HepG2 (cell line): Measurements from ENCODE around the gene SP3. TPM values are rescaled to one million over a fixed set of nuclear protein-coding genes. Genes with fewer than 3 reads are reported as not detected.
A peak's percentile ranks its signal among the peaks of the same experiment; 100 is the strongest.

Experiments used
- E2F1 ChIP-seq: sonication (generic); formaldehyde crosslinking; IDR thresholded peaks from 2 replicates; pipeline ENCODE4 v1.5.0; 2020; ENCODE audit warnings: missing genetic modification reagents
- HMG20A ChIP-seq: IDR thresholded peaks from 2 replicates; pipeline ENCODE4 v1.6.1; 2016; ENCODE audit warnings: borderline replicate concordance
- JDP2 ChIP-seq: sonication (generic); formaldehyde crosslinking; IDR thresholded peaks from 2 replicates; pipeline ENCODE4 v1.8.1; 2022; ENCODE audit warnings: missing genetic modification reagents, borderline replicate concordance
- REXO4 ChIP-seq: sonication (generic); formaldehyde crosslinking; IDR thresholded peaks from 2 replicates; pipeline ENCODE4 v1.8.0; 2022; ENCODE audit warnings: missing genetic modification reagents, mild to moderate bottlenecking, borderline replicate concordance
- RXRA ChIP-seq: sonication (generic); formaldehyde crosslinking; IDR thresholded peaks from 2 replicates; pipeline ENCODE4 v1.5.1; 2020; ENCODE audit warnings: missing genetic modification reagents
- SAP130 ChIP-seq: IDR thresholded peaks from 2 replicates; pipeline ENCODE4 v1.6.1; 2016; ENCODE audit warnings: low read depth
- SYNCRIP ChIP-seq: fragments of 200-400 bp; formaldehyde crosslinking; IDR thresholded peaks from 2 replicates; pipeline ENCODE4 v1.6.1; 2018; ENCODE audit warnings: mild to moderate bottlenecking, low read depth, low read length; ENCODE audit not compliant: insufficient read depth
- ZNF263 ChIP-seq: sonication (generic); formaldehyde crosslinking; IDR thresholded peaks from 2 replicates; pipeline ENCODE4 v1.4.0; 2020; ENCODE audit warnings: missing genetic modification reagents
- ZNF333 ChIP-seq: sonication (generic); formaldehyde crosslinking; IDR thresholded peaks from 2 replicates; pipeline ENCODE4 v1.4.0; 2020; ENCODE audit warnings: mild to moderate bottlenecking, missing genetic modification reagents, borderline replicate concordance
- ZNF7 ChIP-seq: IDR thresholded peaks from 2 replicates; pipeline ENCODE4 v1.6.1; 2016; ENCODE audit warnings: missing biosample characterization, missing genetic modification reagents
- polyA plus RNA-seq, 8 experiments: library from polyadenylated mRNA; depleted of rRNA in 3 of 8; stranded (reverse) in 7 of 8; unstranded in 1 of 8; fragments of >200 nt; fragmentation: Illumina TruSeq in 4 of 8; extraction: Trizol in 4 of 8; gene quantifications; 2 replicates each; pipeline versions ENCODE4 v1.2.1 to v1.2.3, GENCODE V29; 2011 to 2016; ENCODE audit warnings: low read depth in 4 of 8, missing spikeins in 1 of 8, mixed read lengths in 1 of 8; ENCODE audit not compliant: insufficient read depth in 1 of 8
- total RNA-seq, 5 experiments: library from RNA; depleted of rRNA; stranded (reverse); fragments of >200 nt; fragmentation: Illumina TruSeq; extraction: Trizol; gene quantifications; 2 replicates each; pipeline ENCODE4 v1.2.3, GENCODE V29; 2016; ENCODE audit warnings: low read depth in 1 of 5
- TF ChIP-seq, protein P1 (sequence below): IDR thresholded peaks from 2 replicates; pipeline ENCODE4 v1.6.1; 2016; ENCODE audit warnings: missing genetic modification reagents, missing compliant biosample characterization
- TF ChIP-seq, protein P2 (sequence below), 2 experiments: fragments of 450-650 bp in 1 of 2; sonication (generic) in 1 of 2; formaldehyde crosslinking in 1 of 2; IDR thresholded peaks; 2 replicates each; pipeline versions ENCODE4 v1.6.1 to v1.8.0; 2016 to 2022; ENCODE audit warnings: antibody characterized with exemption in 1 of 2, mild to moderate bottlenecking in 1 of 2, missing genetic modification reagents in 1 of 2
- TF ChIP-seq, protein P3 (sequence below): sonication (generic); IDR thresholded peaks from 2 replicates; pipeline ENCODE4 v1.6.1; 2016; ENCODE audit warnings: low read depth, borderline replicate concordance
- TF ChIP-seq, protein P4 (sequence below): sonication (generic); formaldehyde crosslinking; IDR thresholded peaks from 2 replicates; pipeline ENCODE4 v1.5.0; 2020; ENCODE audit warnings: missing genetic modification reagents

The SP3 gene
- total and polyA plus RNA-seq, 2 of the 13 experiments (the other 11 are each of a cell fraction or from before 2014, with no cell fraction given) = 57.3 to 132 TPM

DNA sequence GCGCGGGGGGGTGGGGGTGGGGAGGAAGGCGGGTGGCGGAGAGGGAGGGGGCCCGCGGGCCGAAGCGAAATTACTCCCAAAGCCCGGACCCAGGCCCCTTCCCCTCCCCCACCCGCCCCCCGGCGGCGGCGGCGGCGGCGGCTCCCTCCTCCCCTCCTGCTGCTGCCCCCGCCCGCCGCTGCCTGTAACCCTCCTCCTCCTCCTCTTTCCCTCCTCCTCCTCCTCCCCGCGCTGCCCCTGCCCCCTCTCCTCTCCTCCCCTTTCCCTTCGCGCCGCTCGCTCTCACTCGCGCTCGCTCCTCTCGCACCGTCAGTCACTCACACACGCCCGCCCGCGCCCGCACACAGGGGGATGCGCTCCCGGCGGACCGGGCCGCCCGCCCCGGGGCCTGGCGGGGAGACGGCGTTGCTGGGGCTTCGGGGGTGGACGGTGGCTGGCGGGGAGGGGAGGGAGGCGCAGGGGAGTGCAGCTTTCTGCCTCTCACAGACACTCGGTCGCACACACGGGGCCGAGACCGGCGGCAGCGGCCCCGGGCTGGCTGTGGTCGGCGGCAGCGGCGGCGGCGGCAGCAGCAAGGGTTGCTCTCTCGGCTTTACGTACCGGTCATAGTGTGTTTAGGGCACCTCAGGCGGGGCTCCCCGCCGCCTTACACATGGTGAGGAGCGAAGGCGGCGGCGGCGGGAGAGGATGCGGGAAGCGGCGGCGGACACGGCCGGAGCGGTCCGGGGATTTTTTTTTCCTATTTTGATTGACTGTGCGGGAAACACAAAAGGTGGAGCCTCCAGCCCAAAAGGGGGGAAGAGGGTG is 405 bp downstream of the SP3 start (continued):
- TF ChIP-seq SAP130 = peak; percentile 59
- TF ChIP-seq ZNF263 = peak; percentile 93
- TF ChIP-seq E2F1 (CRISPR knock-in tag) = peak; percentile 68; the same call in 1 of the 2 replicates
- TF ChIP-seq SYNCRIP = no peak
- TF ChIP-seq, protein P1, sequence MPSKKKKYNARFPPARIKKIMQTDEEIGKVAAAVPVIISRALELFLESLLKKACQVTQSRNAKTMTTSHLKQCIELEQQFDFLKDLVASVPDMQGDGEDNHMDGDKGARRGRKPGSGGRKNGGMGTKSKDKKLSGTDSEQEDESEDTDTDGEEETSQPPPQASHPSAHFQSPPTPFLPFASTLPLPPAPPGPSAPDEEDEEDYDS (CRISPR knock-in tag) = no peak
- no peak for TF ChIP-seq HMG20A (CRISPR knock-in tag)
- TF ChIP-seq, protein P2, sequence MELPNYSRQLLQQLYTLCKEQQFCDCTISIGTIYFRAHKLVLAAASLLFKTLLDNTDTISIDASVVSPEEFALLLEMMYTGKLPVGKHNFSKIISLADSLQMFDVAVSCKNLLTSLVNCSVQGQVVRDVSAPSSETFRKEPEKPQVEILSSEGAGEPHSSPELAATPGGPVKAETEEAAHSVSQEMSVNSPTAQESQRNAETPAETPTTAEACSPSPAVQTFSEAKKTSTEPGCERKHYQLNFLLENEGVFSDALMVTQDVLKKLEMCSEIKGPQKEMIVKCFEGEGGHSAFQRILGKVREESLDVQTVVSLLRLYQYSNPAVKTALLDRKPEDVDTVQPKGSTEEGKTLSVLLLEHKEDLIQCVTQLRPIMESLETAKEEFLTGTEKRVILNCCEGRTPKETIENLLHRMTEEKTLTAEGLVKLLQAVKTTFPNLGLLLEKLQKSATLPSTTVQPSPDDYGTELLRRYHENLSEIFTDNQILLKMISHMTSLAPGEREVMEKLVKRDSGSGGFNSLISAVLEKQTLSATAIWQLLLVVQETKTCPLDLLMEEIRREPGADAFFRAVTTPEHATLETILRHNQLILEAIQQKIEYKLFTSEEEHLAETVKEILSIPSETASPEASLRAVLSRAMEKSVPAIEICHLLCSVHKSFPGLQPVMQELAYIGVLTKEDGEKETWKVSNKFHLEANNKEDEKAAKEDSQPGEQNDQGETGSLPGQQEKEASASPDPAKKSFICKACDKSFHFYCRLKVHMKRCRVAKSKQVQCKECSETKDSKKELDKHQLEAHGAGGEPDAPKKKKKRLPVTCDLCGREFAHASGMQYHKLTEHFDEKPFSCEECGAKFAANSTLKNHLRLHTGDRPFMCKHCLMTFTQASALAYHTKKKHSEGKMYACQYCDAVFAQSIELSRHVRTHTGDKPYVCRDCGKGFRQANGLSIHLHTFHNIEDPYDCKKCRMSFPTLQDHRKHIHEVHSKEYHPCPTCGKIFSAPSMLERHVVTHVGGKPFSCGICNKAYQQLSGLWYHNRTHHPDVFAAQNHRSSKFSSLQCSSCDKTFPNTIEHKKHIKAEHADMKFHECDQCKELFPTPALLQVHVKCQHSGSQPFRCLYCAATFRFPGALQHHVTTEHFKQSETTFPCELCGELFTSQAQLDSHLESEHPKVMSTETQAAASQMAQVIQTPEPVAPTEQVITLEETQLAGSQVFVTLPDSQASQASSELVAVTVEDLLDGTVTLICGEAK (IDR thresholded peaks at IDR 0.05) = no peak
- TF ChIP-seq, protein P2 (CRISPR knock-in tag; IDR thresholded peaks at IDR 0.05) = no peak
- TF ChIP-seq JDP2 = no peak
- TF ChIP-seq, protein P3, sequence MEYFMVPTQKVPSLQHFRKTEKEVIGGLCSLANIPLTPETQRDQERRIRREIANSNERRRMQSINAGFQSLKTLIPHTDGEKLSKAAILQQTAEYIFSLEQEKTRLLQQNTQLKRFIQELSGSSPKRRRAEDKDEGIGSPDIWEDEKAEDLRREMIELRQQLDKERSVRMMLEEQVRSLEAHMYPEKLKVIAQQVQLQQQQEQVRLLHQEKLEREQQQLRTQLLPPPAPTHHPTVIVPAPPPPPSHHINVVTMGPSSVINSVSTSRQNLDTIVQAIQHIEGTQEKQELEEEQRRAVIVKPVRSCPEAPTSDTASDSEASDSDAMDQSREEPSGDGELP = peak; percentile 4
- TF ChIP-seq RXRA (CRISPR knock-in tag) = no peak
- TF ChIP-seq REXO4 = no peak
- TF ChIP-seq ZNF7 (CRISPR knock-in tag) = no peak
- no peak for TF ChIP-seq ZNF333 (CRISPR knock-in tag)
- TF ChIP-seq, protein P4, sequence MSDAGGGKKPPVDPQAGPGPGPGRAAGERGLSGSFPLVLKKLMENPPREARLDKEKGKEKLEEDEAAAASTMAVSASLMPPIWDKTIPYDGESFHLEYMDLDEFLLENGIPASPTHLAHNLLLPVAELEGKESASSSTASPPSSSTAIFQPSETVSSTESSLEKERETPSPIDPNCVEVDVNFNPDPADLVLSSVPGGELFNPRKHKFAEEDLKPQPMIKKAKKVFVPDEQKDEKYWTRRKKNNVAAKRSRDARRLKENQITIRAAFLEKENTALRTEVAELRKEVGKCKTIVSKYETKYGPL (CRISPR knock-in tag) = no peak
